Stimulated activated naive CD4-positive, alpha-beta T cell (primary cell): ENCODE results near the gene MRPL1.

Experiments
- DNase-seq, 6 experiments: peaks; one replicate each; lab custom pipeline; 2025; lab: John Stamatoyannopoulos, UW

Gene MRPL1

DNA sequence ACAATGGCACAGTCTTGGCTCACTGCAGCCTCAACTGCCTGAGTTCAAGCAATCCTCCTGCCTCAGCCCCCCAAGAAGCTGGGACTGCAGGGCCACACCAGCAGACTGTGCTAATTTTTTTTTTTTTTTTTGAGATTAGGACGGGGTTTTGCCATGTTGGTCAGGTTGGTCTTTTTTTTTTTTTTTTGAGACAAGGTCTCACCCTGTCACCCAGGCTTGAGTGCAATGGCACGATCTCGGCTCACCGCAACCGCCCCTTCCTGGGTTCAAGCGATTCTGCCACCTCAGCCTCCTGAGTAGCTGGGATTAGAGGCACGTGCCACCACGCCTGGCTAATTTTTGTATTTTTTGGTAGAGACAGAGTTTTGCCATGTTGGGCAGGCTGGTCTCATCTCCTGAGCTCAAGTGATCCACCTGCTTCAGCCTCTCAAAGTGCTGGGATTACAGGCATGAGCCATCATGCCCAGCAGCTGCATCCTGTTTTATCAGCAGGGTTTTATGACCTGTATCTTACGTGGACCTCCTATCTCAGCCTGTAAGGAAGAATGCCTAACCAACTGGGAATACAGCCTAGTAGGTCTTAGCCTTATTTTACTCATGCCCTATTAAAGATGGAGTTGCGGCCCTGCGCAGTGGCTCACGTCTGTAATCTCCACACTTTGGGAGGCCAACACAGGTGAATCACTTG lies 13.2 kb upstream of the MRPL1 start:
- no peak for DNase-seq

DNA sequence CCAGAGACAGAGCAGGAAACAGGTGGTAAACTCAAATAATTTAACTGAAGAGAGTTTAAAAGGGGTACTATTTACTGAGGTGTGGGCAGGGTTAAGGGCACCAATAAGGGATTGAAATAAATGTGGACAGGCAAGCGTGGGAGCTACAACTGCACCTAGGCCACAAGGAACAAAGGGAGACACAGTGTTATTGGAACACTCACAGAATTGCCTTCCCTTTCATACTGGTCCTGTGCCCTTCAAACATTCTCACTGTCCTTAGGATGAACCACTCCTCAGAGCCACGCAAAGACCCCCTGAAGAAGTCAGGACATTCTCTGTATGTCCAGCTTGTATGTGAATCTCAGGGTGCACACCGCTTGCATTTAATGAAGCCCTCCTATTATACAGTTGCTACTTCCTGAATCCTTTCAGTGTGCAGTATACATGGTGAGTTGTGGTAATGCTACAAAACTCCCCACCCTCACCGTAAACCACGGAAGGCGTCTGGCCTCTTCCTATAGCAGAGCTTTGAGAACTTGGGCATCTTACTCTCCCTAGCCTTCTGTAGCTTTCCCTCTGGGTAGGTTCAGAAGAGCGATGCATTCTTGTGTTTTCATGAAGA lies 9.6 kb upstream of the MRPL1 start:
- peak in 5 of 6 experiments; percentile 43 to 69 (median 62) for DNase-seq

DNA sequence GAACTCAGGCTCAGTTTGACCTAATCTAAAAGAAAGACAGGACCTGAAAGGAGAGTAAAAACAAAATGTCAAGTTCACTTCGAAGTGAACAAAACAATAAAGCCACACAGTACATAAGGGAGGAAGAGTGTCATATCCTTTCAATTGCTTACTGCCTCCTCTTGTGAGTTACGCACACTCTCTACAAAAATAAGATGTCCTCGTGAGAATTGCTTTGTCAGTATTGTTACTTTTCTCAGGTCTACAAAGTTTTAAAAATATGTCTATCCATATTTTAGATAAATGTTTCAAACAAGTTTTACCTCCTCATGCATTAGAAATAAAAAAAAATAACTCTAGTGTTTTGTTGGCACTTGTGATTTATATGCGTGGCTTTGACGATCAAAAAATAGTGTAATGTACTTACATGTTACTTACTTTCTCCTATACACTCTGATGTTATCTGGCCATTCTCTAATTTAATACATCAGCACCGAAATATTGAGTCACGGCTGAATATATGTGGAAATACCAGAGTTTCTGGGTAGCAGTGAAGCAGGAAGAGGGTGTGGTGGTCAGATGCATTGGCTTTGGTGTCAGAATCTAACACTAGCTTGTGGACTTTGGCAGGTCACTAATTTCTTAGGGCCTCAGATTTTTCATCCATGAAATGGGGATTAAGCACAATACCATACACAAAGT lies 8.1 kb upstream of the MRPL1 start:
- DNase-seq, result peak in 4 of 6 experiments; percentile 5 to 78 (median 74)

DNA sequence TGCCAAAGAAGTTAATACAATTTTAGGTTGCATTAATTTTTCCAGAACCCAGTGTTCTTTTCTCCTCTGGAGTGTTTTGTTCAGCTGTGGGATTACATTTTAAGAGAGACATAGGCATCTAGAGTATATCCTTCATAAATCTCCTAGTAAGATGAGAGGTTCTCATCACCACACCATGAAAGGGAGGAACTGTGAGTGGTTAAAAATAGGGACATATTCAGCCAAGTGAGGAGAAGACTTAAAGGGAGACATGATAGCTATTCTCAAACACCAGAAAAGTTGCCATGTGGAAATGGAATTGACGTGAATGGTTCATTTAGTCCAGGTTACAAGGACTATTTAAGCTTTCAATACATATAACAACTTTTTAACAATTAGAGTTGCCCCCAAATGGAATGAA lies 6.5 kb upstream of the MRPL1 start:
- DNase-seq, result no peak

DNA sequence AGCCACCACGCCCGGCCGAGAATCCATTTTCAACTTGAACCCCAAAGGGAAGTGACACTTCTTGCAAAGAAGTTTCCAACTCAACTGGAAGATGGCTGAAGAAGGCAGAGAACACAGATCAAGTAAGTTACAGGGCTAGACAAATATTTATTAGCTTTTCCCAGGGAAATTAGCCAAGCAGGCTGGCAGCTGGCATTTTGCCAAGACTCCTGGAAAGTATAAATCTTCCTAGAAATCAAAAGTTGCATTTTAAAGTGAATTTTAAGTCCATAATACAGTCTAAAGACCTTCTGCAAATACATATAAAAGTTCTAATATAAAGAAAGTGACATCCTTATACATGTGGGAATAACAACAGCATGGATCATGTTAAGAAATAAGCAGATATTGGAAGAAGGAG lies 3.4 kb upstream of the MRPL1 start:
- DNase-seq, result no peak

DNA sequence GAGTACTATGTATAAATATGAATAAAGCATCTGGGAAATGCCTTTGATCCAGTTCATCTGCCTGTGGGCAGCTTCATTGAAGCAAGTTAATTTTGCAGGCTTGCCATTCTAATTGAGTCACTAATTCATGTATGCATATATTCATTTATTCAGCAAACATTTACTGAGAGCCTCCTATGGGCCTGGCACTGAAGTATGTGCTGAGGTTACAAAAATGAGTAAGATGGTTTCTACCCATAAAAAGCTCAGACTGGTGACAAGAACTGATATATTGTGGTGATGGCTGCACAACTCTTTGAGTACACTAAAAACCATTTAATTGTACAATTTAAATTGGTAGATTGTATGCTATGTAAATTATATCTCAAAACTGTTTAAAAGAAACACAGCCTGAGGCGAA lies 1.1 kb upstream of the MRPL1 start:
- no peak for DNase-seq

DNA sequence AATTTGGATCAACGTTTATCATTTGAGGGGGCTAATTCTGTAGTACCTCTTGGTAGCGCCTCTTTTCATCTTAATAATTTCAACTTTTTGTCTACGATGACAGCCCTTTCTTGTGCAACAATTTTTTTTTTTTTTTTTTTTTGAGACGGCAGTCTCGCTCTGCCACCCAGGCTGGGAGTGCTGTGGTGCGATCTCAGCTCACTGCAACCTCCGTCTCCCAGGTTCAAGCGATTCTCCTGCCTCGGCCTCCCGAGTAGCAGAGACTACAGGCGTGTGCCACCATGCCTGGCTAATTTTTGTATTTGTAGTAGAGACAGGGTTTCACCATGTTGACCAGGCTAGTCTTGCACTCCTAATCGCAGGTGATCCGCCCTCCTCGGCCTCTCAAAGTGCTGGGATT lies 711 bp downstream of the MRPL1 start:
- peak in 2 of 6 experiments; percentile 21 to 46 for DNase-seq

DNA sequence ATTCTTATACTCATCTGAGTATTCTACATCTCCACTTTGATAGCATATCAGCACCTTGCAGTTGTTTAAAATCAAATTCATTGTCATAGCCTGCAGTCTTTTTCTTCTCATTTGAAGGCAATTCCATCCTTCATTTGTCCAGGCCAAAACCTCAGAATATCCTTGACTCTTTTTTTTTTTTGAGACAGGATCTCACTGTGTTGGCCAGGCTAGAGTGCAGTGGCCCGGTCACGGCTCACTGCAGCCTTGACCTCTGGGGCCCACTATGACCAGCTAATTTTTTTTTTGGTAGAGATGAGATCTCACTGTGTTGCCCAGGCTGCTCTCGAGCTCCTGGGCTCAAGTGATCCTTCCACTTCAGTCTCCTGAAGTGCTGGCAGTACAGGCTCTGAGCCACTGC lies 2.6 kb downstream of the MRPL1 start:
- no peak for DNase-seq

DNA sequence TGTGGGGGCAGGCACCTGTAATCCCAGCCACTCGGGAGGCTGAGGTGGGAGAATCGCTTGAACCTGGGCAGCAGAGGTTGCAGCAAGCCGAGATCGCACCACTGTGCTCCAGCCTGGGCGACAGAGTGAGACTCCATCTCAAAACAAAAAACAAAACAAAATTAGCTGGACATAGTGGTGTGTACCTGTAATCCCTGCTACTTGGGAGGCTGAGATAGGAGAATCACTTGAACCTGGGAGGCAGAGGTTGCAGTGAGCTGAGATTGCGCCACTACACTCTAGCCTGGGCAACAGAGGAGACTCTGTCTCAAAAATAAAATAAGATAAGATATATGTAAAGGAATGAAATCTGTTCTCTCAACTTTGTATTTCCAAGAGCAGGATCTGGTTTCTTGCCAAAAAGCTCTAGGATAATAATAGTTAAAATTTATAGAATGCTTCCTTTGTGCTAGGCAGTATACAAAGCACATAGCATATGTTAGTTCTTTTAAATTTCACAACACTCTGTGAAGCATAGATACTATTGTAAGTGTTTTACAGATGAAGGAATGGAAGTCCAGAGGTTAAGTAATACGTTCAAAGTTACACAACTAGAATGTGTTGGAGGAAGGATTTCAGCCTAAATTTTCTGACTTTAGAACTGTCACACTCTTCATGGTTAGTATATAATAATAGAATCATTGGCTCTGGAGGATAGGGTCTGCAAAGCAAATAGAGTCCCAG lies 10.3 kb downstream of the MRPL1 start:
- no peak for DNase-seq

DNA sequence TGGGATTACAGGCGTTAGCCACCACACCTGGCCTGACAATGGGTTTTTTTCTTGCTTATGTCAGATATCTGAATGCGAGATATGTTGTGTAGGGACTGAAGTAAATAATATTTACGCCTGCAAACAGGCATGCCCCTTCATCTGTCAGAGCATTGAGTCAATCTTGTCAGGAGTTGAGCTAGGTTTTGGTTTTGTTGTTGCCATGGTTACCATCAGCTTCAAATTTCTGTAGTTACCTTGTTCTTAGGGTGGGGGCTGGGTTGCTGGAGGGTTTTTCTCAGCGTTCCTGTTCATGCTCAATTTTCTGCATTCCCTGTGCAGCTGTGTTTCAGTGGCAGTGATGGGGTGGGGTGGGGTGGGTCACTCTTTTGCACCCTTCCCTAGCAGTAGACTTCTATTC lies 14.5 kb downstream of the MRPL1 start:
- peak in 1 of 6 experiments; percentile 5 for DNase-seq

DNA sequence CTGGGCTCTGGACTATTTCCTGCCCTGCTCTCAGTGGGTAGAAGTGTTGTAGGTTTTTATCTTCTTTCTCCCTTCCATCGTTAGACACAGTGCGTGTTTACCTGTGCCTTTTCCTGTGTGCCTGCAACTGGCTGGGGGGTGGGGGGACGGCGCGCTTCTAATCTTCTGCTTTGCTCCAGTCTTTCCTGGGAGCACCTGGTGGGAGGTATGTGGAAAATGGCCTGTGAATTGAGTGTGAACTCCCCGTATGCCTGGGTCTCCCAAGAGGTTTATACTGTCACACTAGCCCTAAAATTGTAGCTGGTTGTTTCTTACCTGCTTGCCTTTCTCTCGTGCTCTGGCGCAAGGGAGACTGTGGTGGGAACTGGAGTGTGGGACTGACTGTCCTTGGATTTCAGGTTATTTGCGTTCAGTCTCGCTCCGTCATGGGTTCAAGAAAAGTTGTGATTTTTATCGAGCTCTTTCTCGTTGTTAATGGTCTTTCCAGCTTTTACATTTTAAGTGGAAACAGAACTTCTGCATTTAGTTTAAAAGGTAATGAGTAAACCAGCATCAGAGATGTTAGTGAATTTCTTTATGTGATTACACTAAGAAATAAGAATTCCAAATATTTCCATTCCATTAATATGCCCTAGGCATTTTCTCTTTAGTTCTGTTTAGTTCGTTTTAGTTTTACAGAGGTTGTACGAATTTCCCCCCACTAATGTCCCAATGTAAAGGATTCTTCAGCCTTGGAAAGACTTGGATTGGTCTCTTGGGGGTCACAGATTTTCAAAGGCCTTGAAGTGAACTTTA lies 15.3 kb downstream of the MRPL1 start:
- DNase-seq, result no peak

DNA sequence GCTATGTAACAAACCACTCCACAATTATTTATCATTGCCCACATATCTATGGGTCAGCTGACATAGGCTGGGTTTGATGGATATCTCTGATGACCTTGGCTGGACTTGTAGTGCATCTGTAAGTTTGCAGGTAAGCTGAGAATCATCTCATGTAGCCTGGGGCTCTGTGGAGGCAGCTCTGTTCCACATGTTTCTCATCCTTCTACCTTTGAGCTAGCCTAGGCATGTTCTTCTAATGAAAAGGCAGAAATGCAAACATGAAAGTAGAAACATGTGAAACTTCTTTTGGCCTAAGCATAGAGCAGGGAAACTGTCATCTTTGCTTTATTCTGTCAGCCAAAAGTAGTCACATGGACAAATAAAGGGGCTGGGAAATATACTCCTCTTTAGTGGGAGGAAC lies 18.2 kb downstream of the MRPL1 start:
- no peak for DNase-seq

DNA sequence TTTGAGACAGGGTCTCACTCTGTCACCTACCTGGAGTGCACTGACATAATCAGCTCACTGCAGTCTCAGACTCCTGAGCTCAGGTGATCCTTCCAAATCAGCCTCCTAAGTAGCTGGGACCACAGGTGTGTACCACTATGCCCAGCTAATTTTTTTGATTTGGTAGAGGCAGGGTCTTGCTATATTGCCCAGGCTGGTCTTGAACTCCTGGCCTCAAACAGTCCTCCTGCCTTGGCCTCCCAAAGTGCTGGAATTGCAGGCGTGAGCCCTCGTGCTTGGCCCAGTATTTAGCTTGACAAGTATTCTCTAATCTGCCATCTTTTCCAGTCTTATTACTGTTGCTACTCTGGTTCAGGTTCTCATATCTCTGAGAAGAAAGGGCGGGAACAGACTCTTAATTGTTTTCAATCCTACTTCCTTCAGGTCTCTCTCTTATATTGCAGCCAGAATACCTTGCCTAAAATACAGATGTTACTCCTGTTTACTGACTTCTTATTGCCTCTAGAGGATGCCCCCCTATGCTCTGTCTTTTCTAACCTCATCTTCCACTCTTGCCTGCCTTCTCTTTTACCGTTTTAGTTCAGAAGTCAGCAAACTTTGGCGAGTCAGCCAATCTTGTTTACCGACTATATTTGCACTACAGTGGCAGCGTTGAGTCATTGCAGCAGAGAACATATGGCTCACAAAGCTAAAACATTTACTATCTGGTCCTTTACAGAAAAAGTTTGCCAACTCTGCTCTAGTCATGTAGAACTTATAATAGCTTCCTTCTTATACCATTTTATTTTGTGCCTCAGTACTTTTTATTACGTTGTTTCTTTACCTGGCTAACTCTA lies 19.0 kb downstream of the MRPL1 start:
- DNase-seq, result no peak

DNA sequence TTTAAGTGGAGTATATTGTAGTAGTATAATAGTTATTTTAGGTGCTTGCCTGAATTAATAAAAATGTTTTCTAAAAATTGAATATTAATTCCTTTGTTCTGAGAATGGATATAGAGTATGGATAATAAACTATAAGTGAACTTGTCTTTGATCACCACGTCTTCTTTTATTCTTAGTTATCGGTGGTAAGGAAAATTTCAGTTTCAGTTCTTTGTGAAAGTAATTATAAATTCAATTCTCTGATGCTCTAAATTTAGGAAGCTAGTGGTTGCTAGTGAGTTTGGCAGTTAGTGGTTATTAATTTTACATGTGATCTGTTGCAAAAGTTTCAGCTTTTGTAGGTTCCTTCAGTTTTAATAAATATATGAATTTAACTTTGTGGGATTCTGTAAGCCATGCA lies 30.8 kb downstream of the MRPL1 start:
- DNase-seq, result no peak

DNA sequence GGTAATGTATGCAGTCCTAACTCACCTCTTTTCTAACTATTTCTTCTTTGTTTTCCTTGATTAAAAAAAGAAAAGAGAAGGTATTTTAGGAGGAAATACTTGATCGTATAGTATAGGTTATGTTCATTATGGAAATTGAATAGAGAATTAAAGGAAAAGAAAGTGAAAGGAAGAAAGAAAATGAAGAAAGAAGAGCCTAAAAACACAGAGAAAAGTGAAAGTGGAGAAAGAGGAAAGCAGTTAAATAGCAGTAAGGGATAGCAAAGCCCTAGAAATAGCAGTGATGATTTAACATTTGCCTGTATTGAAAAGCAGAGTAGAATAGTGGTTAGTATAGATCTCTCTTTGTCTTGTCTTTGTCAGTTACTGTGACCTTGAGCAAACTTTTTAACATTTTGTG lies 37.0 kb downstream of the MRPL1 start:
- no peak for DNase-seq

DNA sequence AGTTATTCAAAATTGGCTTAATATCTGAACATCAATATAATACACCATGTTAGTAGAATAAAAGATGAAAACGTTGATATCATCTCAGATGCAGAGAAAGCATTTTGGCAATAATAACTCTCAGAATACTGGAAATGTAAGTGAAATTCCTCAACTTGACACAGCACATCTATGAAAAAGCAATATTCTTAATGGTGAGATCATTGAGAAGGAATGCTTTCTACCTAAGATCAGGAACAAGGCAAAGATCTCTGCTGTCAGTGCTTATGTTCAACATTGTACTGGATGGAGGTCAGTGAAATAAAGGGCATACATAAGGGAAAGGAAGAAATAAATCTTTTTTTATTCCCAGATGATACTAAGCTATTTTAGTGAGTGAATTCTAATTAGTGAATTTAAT lies 40.6 kb downstream of the MRPL1 start:
- DNase-seq, result no peak

DNA sequence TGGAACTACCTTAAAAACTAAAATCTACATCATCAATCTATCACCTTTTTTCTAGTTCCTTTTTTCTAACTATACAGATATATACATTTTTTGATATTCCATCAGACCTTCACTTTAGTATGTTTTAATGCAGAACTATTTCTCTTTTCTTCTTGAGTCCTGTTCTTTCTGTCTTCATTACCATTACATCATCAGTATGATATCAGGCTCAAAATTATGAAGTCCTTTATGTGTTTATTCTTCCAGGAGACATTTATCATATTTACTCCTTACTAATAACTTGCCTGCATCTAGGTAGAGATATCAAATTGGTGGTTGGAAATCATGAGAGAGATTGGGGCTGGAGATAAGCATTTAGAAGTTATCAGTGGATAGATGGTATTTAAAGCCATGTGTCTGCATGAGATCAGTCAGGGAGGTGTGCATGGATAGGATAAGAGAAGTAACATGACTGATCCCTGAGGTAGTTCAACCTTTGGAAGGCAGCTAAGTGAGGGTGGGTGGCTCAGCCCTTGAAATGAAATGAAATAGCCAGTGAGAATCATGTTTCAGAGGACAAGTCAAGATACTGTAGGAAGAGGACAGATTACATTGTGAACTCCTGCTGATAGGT lies 43.1 kb downstream of the MRPL1 start:
- no peak for DNase-seq

DNA sequence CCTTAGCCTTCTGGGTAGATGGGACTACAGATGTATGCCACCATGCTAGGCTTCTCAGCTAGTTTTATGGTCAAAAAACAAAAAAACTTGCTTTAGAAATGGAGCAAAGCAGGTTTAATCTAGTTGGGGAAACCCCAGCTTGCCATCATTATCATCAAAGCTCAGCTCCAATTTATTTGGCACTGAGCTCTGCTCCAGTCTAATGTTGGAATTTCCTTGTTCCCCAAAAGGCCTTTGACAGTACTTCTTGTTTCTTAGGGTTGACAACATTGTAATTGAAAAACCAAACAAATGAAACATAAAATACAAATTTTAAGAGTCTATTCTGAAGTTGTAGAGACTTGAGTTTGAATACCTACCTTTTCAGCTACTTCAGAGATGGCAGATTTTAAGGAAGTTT lies 48.0 kb downstream of the MRPL1 start:
- no peak for DNase-seq

DNA sequence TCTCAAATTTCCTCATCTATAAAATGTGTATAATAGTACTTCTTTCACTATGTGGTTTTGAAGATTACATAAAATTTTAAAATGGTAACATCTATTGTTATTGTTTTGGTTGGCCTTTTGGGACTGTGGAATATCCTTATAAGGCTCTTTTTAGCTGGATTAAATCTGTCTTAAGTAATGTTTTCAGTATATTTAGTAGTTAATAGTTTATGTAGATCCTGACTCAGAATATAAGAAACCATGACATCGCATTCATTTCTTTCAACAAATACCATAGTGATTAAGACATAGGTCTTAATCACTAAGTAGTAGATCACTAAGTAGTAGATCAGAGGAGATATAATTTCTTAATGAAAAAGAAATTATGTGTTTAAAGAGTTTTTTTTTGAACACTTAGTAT lies 48.5 kb downstream of the MRPL1 start:
- no peak for DNase-seq

DNA sequence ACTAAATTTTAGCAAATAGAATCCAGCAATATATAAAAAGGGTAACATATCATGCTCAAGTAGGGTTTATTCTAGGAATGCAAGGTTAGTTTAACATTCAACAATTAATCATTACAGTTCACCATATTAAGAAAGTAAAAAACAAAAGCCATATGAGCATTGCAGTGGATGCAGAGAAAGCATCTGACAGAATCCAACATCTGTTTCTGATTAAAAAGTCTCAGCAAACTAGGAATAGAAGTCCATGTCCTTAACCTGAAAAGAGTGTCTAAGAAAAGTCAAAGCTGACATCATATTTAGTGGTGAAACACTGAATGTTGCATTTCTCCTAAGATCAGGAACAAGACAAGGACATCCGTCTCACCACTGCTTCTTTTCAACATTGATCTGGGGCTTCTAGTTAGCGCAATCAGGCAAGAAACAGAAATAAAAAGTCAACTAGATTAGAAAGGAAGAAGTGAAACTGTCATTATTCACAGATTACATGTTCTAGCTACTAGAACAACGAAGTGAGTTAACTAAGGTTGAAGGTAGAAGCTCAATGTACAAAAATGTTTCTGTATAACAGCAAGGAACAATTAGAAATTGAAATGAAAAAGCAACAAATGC lies 49.3 kb downstream of the MRPL1 start:
- DNase-seq, result no peak
